KMS-11 (cell line): ENCODE measurements around the gene SLCO3A1.

ENCODE experiments used
- H2AFZ ChIP-seq: fragments of 200-600 bp; sonication (generic); 2 replicates; pipeline ENCODE4 v1.6.1; 2016; ENCODE audit warnings: antibody characterized with exemption, mixed run types, low read depth
- H3K27ac ChIP-seq: fragments of 200-600 bp; sonication (generic); 2 replicates; pipeline ENCODE4 v1.6.1; 2016; ENCODE audit warnings: mild to moderate bottlenecking, mixed run types
- H3K27me3 ChIP-seq: fragments of 200-600 bp; sonication (generic); 2 replicates; pipeline ENCODE4 v1.6.1; 2017; ENCODE audit warnings: mild to moderate bottlenecking, low read depth, mixed run types, moderate library complexity; ENCODE audit not compliant: insufficient read depth
- H3K36me3 ChIP-seq: fragments of 200-600 bp; sonication (generic); 2 replicates; pipeline ENCODE4 v1.6.1; 2017; ENCODE audit warnings: mild to moderate bottlenecking, mixed run types; ENCODE audit not compliant: insufficient read depth
- H3K4me1 ChIP-seq: fragments of 200-600 bp; sonication (generic); 2 replicates; pipeline ENCODE4 v1.6.1; 2016; ENCODE audit warnings: mild to moderate bottlenecking, low read depth, mixed run types; ENCODE audit not compliant: poor library complexity, severe bottlenecking
- H3K4me2 ChIP-seq: fragments of 200-600 bp; sonication (generic); 2 replicates; pipeline ENCODE4 v1.7.0; 2016; ENCODE audit warnings: mild to moderate bottlenecking, mixed run types
- H3K4me3 ChIP-seq: fragments of 200-600 bp; sonication (generic); IDR thresholded peaks from 2 replicates; pipeline ENCODE4 v1.6.1; 2017; ENCODE audit warnings: low read depth, low read length, mixed read lengths; ENCODE audit not compliant: insufficient read depth
- H3K79me2 ChIP-seq: fragments of 200-600 bp; sonication (generic); 2 replicates; pipeline ENCODE4 v1.6.1; 2016; ENCODE audit warnings: low read depth, mixed run types; ENCODE audit not compliant: insufficient read depth
- H3K9ac ChIP-seq: fragments of 200-600 bp; sonication (generic); 2 replicates; pipeline ENCODE4 v1.6.1; 2016; ENCODE audit warnings: mild to moderate bottlenecking, mixed run types
- H4K20me1 ChIP-seq: fragments of 200-600 bp; sonication (generic); 2 replicates; pipeline ENCODE4 v1.6.1; 2016; ENCODE audit warnings: mild to moderate bottlenecking, mixed run types; ENCODE audit not compliant: insufficient read depth
- TF ChIP-seq, protein P1 (sequence below): fragments of 200-600 bp; sonication (generic); conservative IDR thresholded peaks from 2 replicates; pipeline ENCODE4 v1.6.1; 2017; ENCODE audit warnings: low read depth, mild to moderate bottlenecking, antibody characterized with exemption, low read length, moderate library complexity, mixed read lengths

SLCO3A1 gene

DNA sequence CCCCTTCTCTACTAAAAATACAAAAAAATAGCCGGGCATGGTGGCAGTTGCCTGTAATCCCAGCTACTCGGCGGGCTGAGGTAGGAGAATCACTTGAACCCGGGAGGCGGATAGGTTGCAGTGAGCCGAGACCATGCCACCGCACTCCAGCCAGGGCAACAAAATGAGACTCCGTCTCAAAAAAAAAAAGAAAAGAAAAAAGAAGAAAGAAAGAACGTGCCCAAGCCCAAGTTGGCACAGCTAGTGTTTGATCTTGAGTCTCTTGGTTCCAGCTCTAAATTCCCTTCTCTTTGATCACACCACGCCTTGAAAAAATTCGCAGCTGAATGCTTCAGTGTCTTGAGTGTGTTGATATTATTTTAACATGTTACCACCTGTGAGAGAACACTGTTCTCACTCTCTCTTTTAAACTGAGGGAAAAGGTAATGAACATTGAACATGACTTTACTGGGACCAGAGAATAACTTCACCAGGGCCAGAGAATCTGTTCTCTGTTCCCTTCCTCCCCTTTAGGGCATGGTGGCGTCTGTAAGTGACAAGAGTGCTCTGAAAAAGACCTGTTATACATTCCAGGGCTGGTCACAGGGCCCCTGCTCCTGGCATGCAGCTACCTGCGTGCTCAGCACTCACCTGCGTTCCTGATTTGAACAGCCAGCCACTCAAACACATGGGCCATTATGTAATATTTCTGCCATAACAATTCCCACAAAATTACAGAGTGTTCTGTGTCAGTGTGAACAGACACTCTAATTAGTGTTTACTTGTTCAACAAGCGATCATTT, 19.0 kb downstream of the SLCO3A1 start:
- Histone ChIP-seq H3K9ac (no peak overlapping the region), H3K4me3 (no peak overlapping the region), H3K4me1 (no peaks in the 10 kb centered on the region), H2AFZ (no peak overlapping the region), H3K79me2 (no peaks in the 10 kb centered on the region), H4K20me1 (no peaks in the 10 kb centered on the region), H3K27ac (no peak overlapping the region), H3K4me2 (no peak overlapping the region), H3K27me3 (no peaks in the 10 kb centered on the region), H3K36me3 (no peaks in the 10 kb centered on the region)
- TF ChIP-seq, protein P1, sequence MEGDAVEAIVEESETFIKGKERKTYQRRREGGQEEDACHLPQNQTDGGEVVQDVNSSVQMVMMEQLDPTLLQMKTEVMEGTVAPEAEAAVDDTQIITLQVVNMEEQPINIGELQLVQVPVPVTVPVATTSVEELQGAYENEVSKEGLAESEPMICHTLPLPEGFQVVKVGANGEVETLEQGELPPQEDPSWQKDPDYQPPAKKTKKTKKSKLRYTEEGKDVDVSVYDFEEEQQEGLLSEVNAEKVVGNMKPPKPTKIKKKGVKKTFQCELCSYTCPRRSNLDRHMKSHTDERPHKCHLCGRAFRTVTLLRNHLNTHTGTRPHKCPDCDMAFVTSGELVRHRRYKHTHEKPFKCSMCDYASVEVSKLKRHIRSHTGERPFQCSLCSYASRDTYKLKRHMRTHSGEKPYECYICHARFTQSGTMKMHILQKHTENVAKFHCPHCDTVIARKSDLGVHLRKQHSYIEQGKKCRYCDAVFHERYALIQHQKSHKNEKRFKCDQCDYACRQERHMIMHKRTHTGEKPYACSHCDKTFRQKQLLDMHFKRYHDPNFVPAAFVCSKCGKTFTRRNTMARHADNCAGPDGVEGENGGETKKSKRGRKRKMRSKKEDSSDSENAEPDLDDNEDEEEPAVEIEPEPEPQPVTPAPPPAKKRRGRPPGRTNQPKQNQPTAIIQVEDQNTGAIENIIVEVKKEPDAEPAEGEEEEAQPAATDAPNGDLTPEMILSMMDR: no peak

DNA sequence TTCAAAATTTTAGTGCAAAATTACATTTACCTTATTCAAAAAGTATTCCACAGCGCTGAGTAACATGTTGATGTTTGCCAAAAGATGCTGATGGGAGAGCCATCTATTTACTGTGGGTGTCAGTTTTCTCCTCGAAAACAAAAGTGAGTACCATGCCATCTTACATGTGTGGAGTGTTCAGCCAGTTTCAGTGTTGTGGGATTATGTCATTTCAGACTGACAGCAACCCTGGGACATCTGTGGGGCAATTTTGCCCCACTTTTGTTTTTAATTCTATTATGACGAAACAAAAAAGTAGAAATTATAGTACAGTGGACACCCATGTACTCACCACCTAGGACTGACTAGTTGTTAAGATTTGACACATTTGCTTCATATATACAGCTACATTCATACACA, 19.6 kb downstream of the SLCO3A1 start:
- H3K4me1 ChIP-seq: no peaks in the 10 kb centered on the region
- H3K36me3 ChIP-seq: no peaks in the 10 kb centered on the region
- no peak overlapping the region for H2AFZ ChIP-seq
- no peaks in the 10 kb centered on the region for H3K27me3 ChIP-seq
- H3K27ac ChIP-seq: no peak overlapping the region
- TF ChIP-seq, protein P1: no peak
- H3K4me3 ChIP-seq: no peak overlapping the region
- no peak overlapping the region for H3K4me2 ChIP-seq
- H3K79me2 ChIP-seq: no peaks in the 10 kb centered on the region
- no peak overlapping the region for H3K9ac ChIP-seq
- H4K20me1 ChIP-seq: no peaks in the 10 kb centered on the region

DNA sequence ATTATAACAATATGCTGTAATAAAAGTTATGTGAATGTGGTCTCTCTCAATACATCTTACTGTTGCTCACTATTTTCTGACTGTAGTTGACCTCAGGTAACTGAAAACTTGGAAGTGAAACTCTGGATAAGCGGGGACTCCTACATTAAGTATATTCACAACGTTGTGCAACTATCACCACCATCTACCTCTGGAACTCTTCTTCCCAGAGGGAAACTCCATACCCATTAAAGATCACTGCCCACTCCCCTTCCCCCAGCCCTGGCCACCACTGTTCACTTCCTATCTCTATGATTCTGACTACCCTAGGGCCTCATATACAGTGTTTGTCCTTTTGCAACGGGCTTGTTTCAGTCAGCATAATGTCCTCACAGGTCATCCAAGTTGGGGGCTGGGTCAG, 20.7 kb downstream of the SLCO3A1 start:
- Histone ChIP-seq H3K4me2 (no peak overlapping the region), H3K4me3 (no peak overlapping the region), H3K27me3 (no peaks in the 10 kb centered on the region), H3K36me3 (no peaks in the 10 kb centered on the region), H2AFZ (no peak overlapping the region), H3K4me1 (no peaks in the 10 kb centered on the region), H3K79me2 (no peaks in the 10 kb centered on the region), H3K27ac (no peak overlapping the region), H3K9ac (no peak overlapping the region), H4K20me1 (no peaks in the 10 kb centered on the region)
- TF ChIP-seq, protein P1: no peak

DNA sequence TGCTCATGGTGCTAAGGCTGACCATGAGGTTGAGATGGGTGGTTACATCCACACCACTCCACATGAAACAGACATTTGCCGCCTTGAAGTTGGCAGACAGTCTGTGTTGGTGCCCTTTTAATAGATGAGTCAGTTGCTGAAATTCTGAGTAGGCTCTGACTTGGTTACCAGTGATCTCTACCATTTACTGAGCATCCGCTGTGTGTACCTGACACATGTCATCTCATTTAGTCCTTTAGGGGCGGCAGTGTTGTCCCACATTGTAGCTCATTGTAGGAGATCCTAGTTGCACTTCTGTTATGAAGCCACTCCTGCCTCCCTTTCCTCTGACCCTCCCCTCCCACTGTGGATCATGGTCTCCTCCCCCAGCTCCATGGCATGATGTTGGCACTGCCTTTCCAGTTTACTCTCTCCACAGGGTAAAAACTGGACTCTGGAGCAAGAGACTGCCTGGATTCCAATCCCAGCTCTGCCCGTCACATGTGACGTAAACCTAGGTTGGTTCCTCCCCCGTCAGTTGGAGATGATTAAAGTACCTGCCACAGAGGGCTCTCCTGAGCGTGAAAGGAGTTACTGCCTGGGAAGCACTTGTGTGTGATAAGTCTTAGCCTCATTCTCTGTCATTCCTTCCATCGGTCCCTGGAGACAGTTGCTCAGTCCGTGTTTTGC, 21.6 kb downstream of the SLCO3A1 start:
- no peak overlapping the region for H2AFZ ChIP-seq
- no peaks in the 10 kb centered on the region for H3K79me2 ChIP-seq
- H3K36me3 ChIP-seq: no peaks in the 10 kb centered on the region
- no peak overlapping the region for H3K9ac ChIP-seq
- TF ChIP-seq, protein P1: no peak
- no peak overlapping the region for H3K4me3 ChIP-seq
- H3K27me3 ChIP-seq: no peaks in the 10 kb centered on the region
- H3K27ac ChIP-seq: no peak overlapping the region
- no peaks in the 10 kb centered on the region for H4K20me1 ChIP-seq
- H3K4me2 ChIP-seq: no peak overlapping the region
- H3K4me1 ChIP-seq: no peaks in the 10 kb centered on the region
